Right lobe of liver (tissue), 4 donors: ENCODE data around the gene CACNB2.

Source experiments
- POLR2A ChIP-seq: fragments of 450-650 bp; IDR thresholded peaks from one replicate; pipeline ENCODE4 v1.6.1; 2017; ENCODE audit warnings: antibody characterized with exemption, mild to moderate bottlenecking
- TF ChIP-seq, protein P1 (sequence below), 4 donors: fragments of 200-600 bp in 3 of 4; fragments of 450-650 bp in 1 of 4; IDR thresholded peaks; one replicate each; pipeline versions ENCODE4 v1.5.1 to v1.8.0; 2016 to 2022; ENCODE audit warnings: antibody characterized with exemption in 4 of 4, mild to moderate bottlenecking in 2 of 4
- donor health status: DM: no; HTN: no; CAD: no.
- donor health status: DM: no; HTN: no; CAD: no.
- donor health status: DM: no; HTN: yes; CAD: no.

GRCh38 chr10:18479502-18479901 lies 339.3 kb downstream of the CACNB2 start:
- TF ChIP-seq, protein P1, sequence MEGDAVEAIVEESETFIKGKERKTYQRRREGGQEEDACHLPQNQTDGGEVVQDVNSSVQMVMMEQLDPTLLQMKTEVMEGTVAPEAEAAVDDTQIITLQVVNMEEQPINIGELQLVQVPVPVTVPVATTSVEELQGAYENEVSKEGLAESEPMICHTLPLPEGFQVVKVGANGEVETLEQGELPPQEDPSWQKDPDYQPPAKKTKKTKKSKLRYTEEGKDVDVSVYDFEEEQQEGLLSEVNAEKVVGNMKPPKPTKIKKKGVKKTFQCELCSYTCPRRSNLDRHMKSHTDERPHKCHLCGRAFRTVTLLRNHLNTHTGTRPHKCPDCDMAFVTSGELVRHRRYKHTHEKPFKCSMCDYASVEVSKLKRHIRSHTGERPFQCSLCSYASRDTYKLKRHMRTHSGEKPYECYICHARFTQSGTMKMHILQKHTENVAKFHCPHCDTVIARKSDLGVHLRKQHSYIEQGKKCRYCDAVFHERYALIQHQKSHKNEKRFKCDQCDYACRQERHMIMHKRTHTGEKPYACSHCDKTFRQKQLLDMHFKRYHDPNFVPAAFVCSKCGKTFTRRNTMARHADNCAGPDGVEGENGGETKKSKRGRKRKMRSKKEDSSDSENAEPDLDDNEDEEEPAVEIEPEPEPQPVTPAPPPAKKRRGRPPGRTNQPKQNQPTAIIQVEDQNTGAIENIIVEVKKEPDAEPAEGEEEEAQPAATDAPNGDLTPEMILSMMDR (IDR thresholded peaks at IDR 0.05) = no peak
- no peak for TF ChIP-seq POLR2A
